ENCODE data around the gene DVL2.

DVL2 gene

GRCh38 chr17:7238420-7239090 lies 4.2 kb upstream of the DVL2 start:
- peak in 1 of 58 donors; percentile 35 for DNase-seq

- DNase-seq: peak in 44 of 58 donors; percentile 29 to 81 (median 51)
Measured at GRCh38 chr17:7237761-7238419, 3.6 kb upstream of the DVL2 start.

- no peak for DNase-seq
Measured at GRCh38 chr17:7237266-7237760, 3.0 kb upstream of the DVL2 start.

GRCh38 chr17:7236808-7237207 lies 2.5 kb upstream of the DVL2 start:
- DNase-seq: no peak

- DNase-seq: no peak
Measured at GRCh38 chr17:7235693-7236665, 1.7 kb upstream of the DVL2 start.

- DNase-seq: no peak
Measured at GRCh38 chr17:7233701-7234082, 625 bp downstream of the DVL2 start.

GRCh38 chr17:7232114-7232513 lies 2.2 kb downstream of the DVL2 start:
- DNase-seq: no peak

- no peak for DNase-seq
Measured at GRCh38 chr17:7229504-7229903, 4.8 kb downstream of the DVL2 start.

- DNase-seq: no peak
Measured at GRCh38 chr17:7228920-7229319, 5.4 kb downstream of the DVL2 start.

- no peak for DNase-seq
Measured at GRCh38 chr17:7226721-7227710, 7.3 kb downstream of the DVL2 start.

- no peak for DNase-seq
Measured at GRCh38 chr17:7225711-7226331, 8.5 kb downstream of the DVL2 start.

GRCh38 chr17:7224661-7225111 lies 9.6 kb downstream of the DVL2 start:
- DNase-seq: no peak

GRCh38 chr17:7224110-7224509 lies 10.2 kb downstream of the DVL2 start:
- DNase-seq: peak in 1 of 58 donors; percentile 24

GRCh38 chr17:7223375-7223774 lies 10.9 kb downstream of the DVL2 start:
- DNase-seq: no peak

- DNase-seq: no peak
Measured at GRCh38 chr17:7222972-7223292, 11.4 kb downstream of the DVL2 start.

GRCh38 chr17:7222093-7222971 lies 12.0 kb downstream of the DVL2 start:
- DNase-seq: no peak

- DNase-seq: no peak
Measured at GRCh38 chr17:7221278-7222092, 12.8 kb downstream of the DVL2 start.
